Esophagus squamous epithelium (tissue), 4 donors: Measurements from ENCODE around the gene PLXNB3.
"Not testable (repeated sequence)": the region's sequence is repeated elsewhere in the genome, so short reads cannot be mapped to it uniquely, and the experiment has no call there.

Source experiments
- CTCF ChIP-seq, 6 experiments: fragments of 450-650 bp in 4 of 6; fragments of 200-600 bp in 2 of 6; sonication (generic) in 2 of 6; IDR thresholded peaks; one replicate each; pipeline ENCODE4 v1.5.1; 2016 to 2019; ENCODE audit warnings: antibody characterized with exemption in 6 of 6, mild to moderate bottlenecking in 4 of 6, moderate library complexity in 4 of 6
- POLR2A ChIP-seq, 4 donors: fragments of 450-650 bp; IDR thresholded peaks; one replicate each; pipeline ENCODE4 v1.6.1; 2017; ENCODE audit warnings: antibody characterized with exemption in 4 of 4, mild to moderate bottlenecking in 4 of 4, moderate library complexity in 3 of 4

GRCh38 chrX:153818064-153818463 is 54.0 kb downstream of the PLXNB3 start:
- not testable (repeated sequence) for TF ChIP-seq CTCF, POLR2A (IDR thresholded peaks at IDR 0.05)
